Mesendoderm (in vitro differentiated cells): Measurements from ENCODE around the gene ZBTB11.

Experiments used
- DNase-seq: peaks from one replicate; pipeline ENCODE4 v3.0.0; 2013
- H2AK5ac ChIP-seq: 2 replicates; pipeline ENCODE4 v1.6.1; 2013; ENCODE audit warnings: low read length, inconsistent platforms
- H2BK120ac ChIP-seq: 2 replicates; pipeline ENCODE4 v1.6.1; 2013; ENCODE audit warnings: low read depth, mild to moderate bottlenecking, low read length, moderate library complexity, mixed read lengths
- H2BK15ac ChIP-seq: replicated peaks from 2 replicates; pipeline ENCODE4 v1.6.1; 2013; ENCODE audit warnings: low read depth, mild to moderate bottlenecking, moderate library complexity
- H2BK5ac ChIP-seq: 2 replicates; pipeline ENCODE4 v1.6.1; 2013; ENCODE audit warnings: low read length, inconsistent platforms
- H3K18ac ChIP-seq: 2 replicates; pipeline ENCODE4 v1.6.1; 2013; ENCODE audit warnings: mild to moderate bottlenecking, low read length, mixed read lengths
- H3K23ac ChIP-seq: one replicate; pipeline ENCODE4 v1.6.1; 2013; ENCODE audit warnings: low read length
- H3K27ac ChIP-seq: 2 replicates; pipeline ENCODE4 v1.5.1; 2013; ENCODE audit warnings: low read depth, mild to moderate bottlenecking, inconsistent platforms, low read length, moderate library complexity
- H3K27me3 ChIP-seq: 2 replicates; pipeline ENCODE4 v1.6.1; 2013; ENCODE audit warnings: low read length, control low read depth, mild to moderate bottlenecking, inconsistent platforms; ENCODE audit not compliant: insufficient read depth, poor library complexity
- H3K36me3 ChIP-seq: 2 replicates; pipeline ENCODE4 v1.6.1; 2013; ENCODE audit warnings: low read length, inconsistent platforms; ENCODE audit not compliant: control insufficient read depth, insufficient read depth
- H3K4ac ChIP-seq: one replicate; pipeline ENCODE4 v1.6.1; 2013; ENCODE audit warnings: low read depth, mild to moderate bottlenecking, low read length, moderate library complexity
- H3K4me1 ChIP-seq: 2 replicates; pipeline ENCODE4 v1.6.1; 2013; ENCODE audit warnings: low read depth, low read length, inconsistent platforms; ENCODE audit not compliant: control insufficient read depth
- H3K4me2 ChIP-seq: 2 replicates; pipeline ENCODE4 v1.6.1; 2013; ENCODE audit warnings: low read length
- H3K4me3 ChIP-seq: 2 replicates; pipeline ENCODE4 v1.5.1; 2013; ENCODE audit warnings: mild to moderate bottlenecking, low read length
- H3K56ac ChIP-seq: one replicate; pipeline ENCODE4 v1.6.1; 2013; ENCODE audit warnings: low read length
- H3K79me1 ChIP-seq: 2 replicates; pipeline ENCODE4 v1.6.1; 2013; ENCODE audit warnings: low read length, inconsistent platforms
- H3K79me2 ChIP-seq: 2 replicates; pipeline ENCODE4 v1.6.1; 2013; ENCODE audit warnings: mild to moderate bottlenecking, low read length; ENCODE audit not compliant: control insufficient read depth, insufficient read depth
- H3K9ac ChIP-seq: 2 replicates; pipeline ENCODE4 v1.6.1; 2013; ENCODE audit warnings: low read length, inconsistent platforms
- H4K5ac ChIP-seq: one replicate; pipeline ENCODE4 v1.6.1; 2013; ENCODE audit warnings: low read length
- H4K8ac ChIP-seq: one replicate; pipeline ENCODE4 v1.6.1; 2013; ENCODE audit warnings: low read depth, mild to moderate bottlenecking, control low read depth, low read length, moderate library complexity
- WGBS: extraction: QIAGEN DNeasy Blood & Tissue Kit; methylation state at CpG from one replicate; pipeline ENCODE4 v1.1.7; 2013; ENCODE audit warnings: low lambda C conversion rate, missing lambda C conversion rate; ENCODE audit not compliant: insufficient coverage; ENCODE audit errors: extremely low coverage; 5-methylcytosine and 5-hydroxymethylcytosine counted together

Gene ZBTB11

DNA sequence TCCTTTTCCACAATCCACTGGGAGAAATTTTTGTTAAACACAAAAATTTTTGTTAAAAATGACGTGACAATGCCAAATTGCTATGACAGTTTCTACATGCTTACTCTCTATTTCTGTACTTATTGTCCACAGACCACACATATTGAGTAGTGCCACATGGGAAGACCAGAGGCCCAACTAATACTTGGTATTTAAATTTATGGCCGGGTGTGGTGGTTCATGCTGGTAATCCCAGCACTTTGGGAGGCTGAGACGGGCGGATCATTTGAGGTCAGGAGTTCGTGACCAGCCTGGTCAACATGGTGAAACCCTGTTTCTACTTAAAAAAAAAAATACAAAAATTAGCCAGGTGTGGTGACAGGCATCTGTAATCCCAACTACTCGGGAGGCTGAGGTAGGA is 20.3 kb downstream of the ZBTB11 start:
- Histone ChIP-seq H3K79me2 (no peaks in the 10 kb centered on the region), H4K5ac (no peak overlapping the region), H3K56ac (no peak overlapping the region), H2BK120ac (no peak overlapping the region), H3K36me3 (peaks cover 3% of the 10 kb centered on the region), H3K23ac (no peak overlapping the region), H3K27me3 (no peaks in the 10 kb centered on the region), H3K4me1 (no peaks in the 10 kb centered on the region), H3K4ac (no peak overlapping the region), H3K4me3 (no peak overlapping the region), H3K18ac (no peak overlapping the region), H3K79me1 (no peaks in the 10 kb centered on the region), H3K27ac (no peak overlapping the region), H2BK5ac (no peak overlapping the region), H3K9ac (no peak overlapping the region), H4K8ac (no peak overlapping the region), H2BK15ac (no peak overlapping the region), H3K4me2 (no peak overlapping the region), H2AK5ac (no peak overlapping the region)
- no CpG with 5 or more reads among the region's 6 CpGs for WGBS
- no peak for DNase-seq

DNA sequence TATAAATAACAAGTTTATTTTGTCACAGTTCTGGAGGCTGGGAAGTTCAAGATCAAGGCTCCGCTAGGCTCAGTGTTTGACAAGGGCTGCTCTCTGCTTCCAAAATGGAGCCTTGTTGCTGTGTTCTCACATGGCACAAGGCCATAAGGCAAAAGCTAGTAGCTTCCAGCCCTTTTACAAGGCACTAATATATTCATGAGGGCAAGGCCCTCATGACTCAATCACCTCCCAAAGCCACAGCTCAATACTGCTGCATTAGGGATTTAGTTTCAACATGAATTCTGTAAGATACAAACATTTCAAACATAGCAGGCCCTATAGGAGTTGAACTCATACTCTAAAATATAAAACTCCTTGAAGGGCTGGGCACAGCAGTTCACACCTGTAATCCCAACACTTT is 30.2 kb downstream of the ZBTB11 start:
- H2AK5ac ChIP-seq, result no peak overlapping the region
- no peak for DNase-seq
- WGBS, result no CpG with 5 or more reads among the region's 1 CpG
- no peak overlapping the region for H4K5ac ChIP-seq
- H3K18ac ChIP-seq, result no peak overlapping the region
- no peak overlapping the region for H2BK15ac ChIP-seq
- H2BK5ac ChIP-seq, result no peak overlapping the region
- peaks cover 2% of the 10 kb centered on the region for H3K36me3 ChIP-seq
- H3K23ac ChIP-seq, result no peak overlapping the region
- H3K4ac ChIP-seq, result no peak overlapping the region
- no peak overlapping the region for H3K27ac ChIP-seq
- H2BK120ac ChIP-seq, result no peak overlapping the region
- H3K79me2 ChIP-seq, result no peaks in the 10 kb centered on the region
- no peak overlapping the region for H3K9ac ChIP-seq
- no peaks in the 10 kb centered on the region for H3K79me1 ChIP-seq
- no peak overlapping the region for H3K4me2 ChIP-seq
- no peaks in the 10 kb centered on the region for H3K4me1 ChIP-seq
- H3K27me3 ChIP-seq, result no peaks in the 10 kb centered on the region
- no peak overlapping the region for H4K8ac ChIP-seq
- H3K56ac ChIP-seq, result no peak overlapping the region
- no peak overlapping the region for H3K4me3 ChIP-seq

DNA sequence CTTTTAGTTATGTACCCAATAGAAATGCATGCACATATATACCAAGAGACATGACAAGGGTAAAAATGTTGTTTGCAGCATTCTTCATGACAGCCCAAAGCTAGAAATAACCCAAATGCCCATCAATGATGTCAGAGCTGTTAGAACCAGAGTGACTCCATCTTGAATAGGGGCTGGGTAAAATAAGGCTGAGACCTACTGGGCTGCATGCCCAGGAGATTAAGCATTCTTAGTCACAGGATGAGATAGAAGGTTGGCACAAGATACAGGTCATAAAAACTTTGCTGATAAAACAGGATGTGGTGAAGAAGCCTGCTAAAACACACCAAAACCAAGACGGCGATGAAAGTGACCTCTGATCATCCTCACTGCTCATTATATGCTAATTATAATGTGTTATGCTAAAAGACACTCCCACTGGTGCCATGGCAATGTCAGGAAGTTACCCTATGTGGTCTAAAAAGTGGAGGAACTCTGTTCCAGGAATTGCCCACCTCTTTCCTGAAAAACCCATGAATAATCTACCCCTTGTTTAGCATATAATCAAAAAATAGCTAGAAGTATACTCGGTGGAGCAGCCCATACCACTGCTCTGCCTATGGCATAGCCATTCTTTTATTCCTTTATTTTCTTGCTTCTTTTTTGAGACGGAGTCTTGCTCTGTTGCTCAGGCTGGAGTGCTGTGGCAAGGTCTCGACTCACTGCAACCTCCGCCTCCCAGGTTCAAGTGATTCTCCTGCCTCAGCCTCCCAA is 32.9 kb downstream of the ZBTB11 start:
- no peak overlapping the region for H2AK5ac ChIP-seq
- H3K4me3 ChIP-seq, result no peak overlapping the region

DNA sequence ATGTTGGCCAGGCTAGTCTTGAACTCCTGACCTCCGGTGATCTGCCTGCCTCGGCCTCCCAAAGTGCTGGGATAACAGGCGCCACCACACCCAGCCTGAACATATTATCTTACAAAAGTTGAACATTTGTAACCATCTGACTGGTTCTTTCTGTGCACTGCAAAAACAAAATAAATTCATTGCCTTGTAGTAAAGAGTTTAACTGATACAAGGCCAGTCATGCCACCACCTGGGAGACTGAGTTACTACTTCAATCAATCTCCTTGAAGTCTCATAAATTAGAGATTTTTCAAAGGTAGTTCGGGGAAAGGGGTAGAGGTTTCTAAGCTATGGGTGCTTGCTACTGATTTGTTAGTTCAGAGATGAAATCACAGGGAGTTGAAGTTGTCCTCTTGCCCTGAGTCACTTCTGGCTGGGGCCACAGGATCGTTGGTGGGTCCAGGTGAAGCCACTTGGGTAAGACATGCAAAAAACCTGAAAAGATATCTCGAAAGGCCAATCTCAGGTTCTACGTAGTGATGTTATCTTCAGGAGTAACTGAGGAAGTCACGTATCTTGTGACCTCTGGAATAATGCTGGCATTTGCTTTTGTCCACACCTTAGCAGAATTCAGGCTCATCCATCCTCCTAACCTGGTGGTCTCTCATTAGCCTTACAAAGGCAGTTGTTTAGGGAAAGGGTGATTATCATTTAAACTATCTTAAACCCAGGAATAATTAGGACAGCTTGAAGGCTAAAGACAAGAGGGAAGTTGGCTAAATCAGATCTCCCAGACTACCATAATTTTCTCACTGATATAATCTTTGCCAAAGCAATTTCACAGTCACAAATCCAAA is 33.7 kb downstream of the ZBTB11 start:
- H2AK5ac ChIP-seq, result no peak overlapping the region
- H3K4me1 ChIP-seq, result peaks cover 2% of the 10 kb centered on the region
- no peak overlapping the region for H2BK120ac ChIP-seq
- no peak overlapping the region for H3K18ac ChIP-seq
- no peaks in the 10 kb centered on the region for H3K27me3 ChIP-seq
- H4K5ac ChIP-seq, result no peak overlapping the region
- no peak overlapping the region for H3K4me3 ChIP-seq
- H3K4ac ChIP-seq, result no peak overlapping the region
- H2BK5ac ChIP-seq, result no peak overlapping the region
- H3K9ac ChIP-seq, result no peak overlapping the region
- H3K79me2 ChIP-seq, result no peaks in the 10 kb centered on the region
- peak; percentile 45 for DNase-seq
- H3K36me3 ChIP-seq, result no peaks in the 10 kb centered on the region
- H4K8ac ChIP-seq, result no peak overlapping the region
- no peak overlapping the region for H3K56ac ChIP-seq
- peak overlapping the region; percentile 70 for H3K27ac ChIP-seq
- H3K4me2 ChIP-seq, result no peak overlapping the region
- no peak overlapping the region for H3K23ac ChIP-seq
- WGBS, result no CpG with 5 or more reads among the region's 8 CpGs
- no peaks in the 10 kb centered on the region for H3K79me1 ChIP-seq
- H2BK15ac ChIP-seq, result no peak overlapping the region

More for the DNA sequence above, 32.9 kb downstream of the ZBTB11 start:
- no CpG with 5 or more reads among the region's 6 CpGs for WGBS
- H3K23ac ChIP-seq, result no peak overlapping the region
- H3K4me2 ChIP-seq, result no peak overlapping the region
- no peak overlapping the region for H3K18ac ChIP-seq
- H3K56ac ChIP-seq, result no peak overlapping the region
- H3K4ac ChIP-seq, result no peak overlapping the region
- no peak overlapping the region for H4K5ac ChIP-seq
- no peak overlapping the region for H3K9ac ChIP-seq
- H2BK5ac ChIP-seq, result no peak overlapping the region
- H3K36me3 ChIP-seq, result no peaks in the 10 kb centered on the region
- H3K4me1 ChIP-seq, result no peaks in the 10 kb centered on the region
- no peak overlapping the region for H2BK120ac ChIP-seq
- no peak overlapping the region for H4K8ac ChIP-seq
- no peaks in the 10 kb centered on the region for H3K79me1 ChIP-seq
- no peak overlapping the region for H2BK15ac ChIP-seq
- H3K79me2 ChIP-seq, result no peaks in the 10 kb centered on the region
- DNase-seq, result no peak
- no peak overlapping the region for H3K27ac ChIP-seq
- no peaks in the 10 kb centered on the region for H3K27me3 ChIP-seq

DNA sequence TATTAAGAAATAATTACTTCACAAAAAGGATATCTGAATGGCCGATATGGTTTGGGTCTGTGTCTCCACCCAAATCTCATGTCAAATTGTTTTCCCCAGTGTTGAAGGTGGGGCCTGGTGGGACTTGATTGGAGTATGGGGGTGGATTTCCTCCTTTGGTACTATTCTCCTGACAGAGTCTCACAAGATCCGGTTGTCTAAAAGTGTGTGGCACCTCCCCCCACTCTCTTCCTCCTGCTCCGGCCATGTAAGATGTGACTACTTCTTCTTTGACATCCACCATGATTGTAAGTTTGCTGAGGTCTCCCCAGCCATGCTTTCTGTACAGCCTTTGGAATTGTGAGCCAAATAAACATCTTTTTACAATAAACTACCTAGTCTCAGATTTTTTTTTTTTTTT is 34.5 kb downstream of the ZBTB11 start:
- DNase-seq, result no peak
- H3K4me3 ChIP-seq, result no peak overlapping the region
- no peak overlapping the region for H3K4me2 ChIP-seq
- no peak overlapping the region for H2BK15ac ChIP-seq
- no peaks in the 10 kb centered on the region for H3K79me2 ChIP-seq
- H3K27me3 ChIP-seq, result no peaks in the 10 kb centered on the region
- H3K27ac ChIP-seq, result peak overlapping the region; percentile 45
- no peak overlapping the region for H3K23ac ChIP-seq
- H4K8ac ChIP-seq, result no peak overlapping the region
- no peak overlapping the region for H3K4ac ChIP-seq
- H4K5ac ChIP-seq, result no peak overlapping the region
- no peak overlapping the region for H2BK5ac ChIP-seq
- no peak overlapping the region for H2BK120ac ChIP-seq
- H3K4me1 ChIP-seq, result peaks cover 5% of the 10 kb centered on the region
- no peaks in the 10 kb centered on the region for H3K79me1 ChIP-seq
- no peaks in the 10 kb centered on the region for H3K36me3 ChIP-seq
- no peak overlapping the region for H3K18ac ChIP-seq
- no peak overlapping the region for H3K9ac ChIP-seq
- no CpG with 5 or more reads among the region's 3 CpGs for WGBS
- H3K56ac ChIP-seq, result peak overlapping the region; percentile 38
- no peak overlapping the region for H2AK5ac ChIP-seq
